Stomach (tissue), 4 donors: Measurements from ENCODE around the gene LRRTM4.

Experiments
- EP300 ChIP-seq: sonication (generic); formaldehyde crosslinking; IDR thresholded peaks from one replicate; pipeline ENCODE4 v1.6.1; 2017; ENCODE audit warnings: antibody characterized with exemption
- POLR2A ChIP-seq, 4 donors: fragments of 450-650 bp; IDR thresholded peaks; one replicate each; pipeline ENCODE4 v1.6.1; 2016; ENCODE audit warnings: antibody characterized with exemption in 4 of 4, control low read depth in 2 of 4, mild to moderate bottlenecking in 1 of 4, moderate library complexity in 1 of 4
- POLR2AphosphoS5 ChIP-seq, 3 donors: sonication (generic); formaldehyde crosslinking; IDR thresholded peaks; one replicate each; pipeline ENCODE4 v1.6.1; 2016; ENCODE audit warnings: antibody characterized with exemption in 3 of 3
- TF ChIP-seq, protein P1 (sequence below), 7 experiments: fragments of 450-650 bp in 4 of 7; fragments of 200-600 bp in 3 of 7; sonication (generic) in 3 of 7; IDR thresholded peaks; one replicate each; pipeline ENCODE4 v1.5.1; 2016 to 2019; ENCODE audit warnings: antibody characterized with exemption in 7 of 7, control low read depth in 2 of 7, mild to moderate bottlenecking in 1 of 7

DNA sequence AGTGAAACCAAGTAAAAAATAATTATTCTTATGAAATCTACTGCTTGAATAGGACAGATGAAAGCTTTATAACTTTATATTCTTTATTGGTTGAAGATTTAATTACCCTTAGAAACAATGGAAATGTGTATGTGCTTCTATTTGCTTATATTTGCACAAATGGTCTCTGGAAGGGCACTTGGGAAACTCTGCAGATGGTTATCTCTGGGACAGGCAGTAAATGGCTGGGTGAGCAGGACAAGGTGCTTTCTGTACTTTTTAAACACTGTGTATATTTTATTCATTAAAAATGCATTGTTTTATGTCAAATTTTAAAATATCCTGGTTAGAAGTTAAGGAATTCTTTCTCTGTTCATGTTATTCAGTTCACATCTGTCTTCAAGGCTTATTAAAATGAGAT lies 131.1 kb downstream of the LRRTM4 start:
- TF ChIP-seq POLR2A (IDR thresholded peaks at IDR 0.05) (no peak), POLR2AphosphoS5 (IDR thresholded peaks at IDR 0.05) (no peak), EP300 (no peak)
- TF ChIP-seq, protein P1, sequence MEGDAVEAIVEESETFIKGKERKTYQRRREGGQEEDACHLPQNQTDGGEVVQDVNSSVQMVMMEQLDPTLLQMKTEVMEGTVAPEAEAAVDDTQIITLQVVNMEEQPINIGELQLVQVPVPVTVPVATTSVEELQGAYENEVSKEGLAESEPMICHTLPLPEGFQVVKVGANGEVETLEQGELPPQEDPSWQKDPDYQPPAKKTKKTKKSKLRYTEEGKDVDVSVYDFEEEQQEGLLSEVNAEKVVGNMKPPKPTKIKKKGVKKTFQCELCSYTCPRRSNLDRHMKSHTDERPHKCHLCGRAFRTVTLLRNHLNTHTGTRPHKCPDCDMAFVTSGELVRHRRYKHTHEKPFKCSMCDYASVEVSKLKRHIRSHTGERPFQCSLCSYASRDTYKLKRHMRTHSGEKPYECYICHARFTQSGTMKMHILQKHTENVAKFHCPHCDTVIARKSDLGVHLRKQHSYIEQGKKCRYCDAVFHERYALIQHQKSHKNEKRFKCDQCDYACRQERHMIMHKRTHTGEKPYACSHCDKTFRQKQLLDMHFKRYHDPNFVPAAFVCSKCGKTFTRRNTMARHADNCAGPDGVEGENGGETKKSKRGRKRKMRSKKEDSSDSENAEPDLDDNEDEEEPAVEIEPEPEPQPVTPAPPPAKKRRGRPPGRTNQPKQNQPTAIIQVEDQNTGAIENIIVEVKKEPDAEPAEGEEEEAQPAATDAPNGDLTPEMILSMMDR (IDR thresholded peaks at IDR 0.05) = no peak
